DOHH2 (cell line): ENCODE measurements around the gene VPS52.

Experiments
- EZH2phosphoT487 ChIP-seq: fragments of 200-600 bp; sonication (generic); IDR thresholded peaks from 2 replicates; pipeline ENCODE4 v1.6.1; 2017; ENCODE audit warnings: borderline replicate concordance, mild to moderate bottlenecking, antibody characterized with exemption, low read length, moderate library complexity, mixed read lengths
- TF ChIP-seq, protein P1 (sequence below): fragments of 200-600 bp; sonication (generic); IDR thresholded peaks from one replicate; pipeline ENCODE4 v1.5.1; 2014; ENCODE audit warnings: antibody characterized with exemption, mild to moderate bottlenecking, low read depth, low read length; ENCODE audit not compliant: poor library complexity, severe bottlenecking

DNA sequence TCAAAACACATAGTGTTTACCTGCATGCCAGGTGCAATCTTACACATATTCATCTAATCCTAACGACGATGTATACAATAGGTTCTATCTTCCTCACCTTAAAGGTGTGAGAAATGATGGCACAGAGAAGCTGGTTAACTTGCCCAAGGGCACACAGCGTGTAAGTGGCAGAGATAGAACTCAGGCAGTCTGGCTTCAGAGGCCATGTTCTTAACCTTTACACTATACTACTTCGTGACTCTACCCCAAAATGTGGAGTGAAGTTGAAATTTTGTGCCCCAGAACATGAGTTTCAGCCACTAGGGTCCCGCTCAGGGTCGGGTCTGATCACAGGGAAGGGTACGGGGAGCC lies 584 bp downstream of the VPS52 start:
- TF ChIP-seq, protein P1, sequence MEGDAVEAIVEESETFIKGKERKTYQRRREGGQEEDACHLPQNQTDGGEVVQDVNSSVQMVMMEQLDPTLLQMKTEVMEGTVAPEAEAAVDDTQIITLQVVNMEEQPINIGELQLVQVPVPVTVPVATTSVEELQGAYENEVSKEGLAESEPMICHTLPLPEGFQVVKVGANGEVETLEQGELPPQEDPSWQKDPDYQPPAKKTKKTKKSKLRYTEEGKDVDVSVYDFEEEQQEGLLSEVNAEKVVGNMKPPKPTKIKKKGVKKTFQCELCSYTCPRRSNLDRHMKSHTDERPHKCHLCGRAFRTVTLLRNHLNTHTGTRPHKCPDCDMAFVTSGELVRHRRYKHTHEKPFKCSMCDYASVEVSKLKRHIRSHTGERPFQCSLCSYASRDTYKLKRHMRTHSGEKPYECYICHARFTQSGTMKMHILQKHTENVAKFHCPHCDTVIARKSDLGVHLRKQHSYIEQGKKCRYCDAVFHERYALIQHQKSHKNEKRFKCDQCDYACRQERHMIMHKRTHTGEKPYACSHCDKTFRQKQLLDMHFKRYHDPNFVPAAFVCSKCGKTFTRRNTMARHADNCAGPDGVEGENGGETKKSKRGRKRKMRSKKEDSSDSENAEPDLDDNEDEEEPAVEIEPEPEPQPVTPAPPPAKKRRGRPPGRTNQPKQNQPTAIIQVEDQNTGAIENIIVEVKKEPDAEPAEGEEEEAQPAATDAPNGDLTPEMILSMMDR = peak; percentile 36
- no peak for TF ChIP-seq EZH2phosphoT487
